H1 (cell line): ENCODE measurements around the gene DAGLA. TPM values are rescaled to one million over a fixed set of nuclear protein-coding genes. Genes with fewer than 3 reads are reported as not detected.

ENCODE experiments used
- CTCF ChIA-PET: fragments of 300-600 bp; sonication (Branson Sonifier 250); formaldehyde crosslinking; loops from one replicate; lab custom pipeline; 2021; ENCODE audit not compliant: partially characterized antibody; lab: Charles Lee
- POLR2A ChIA-PET: fragments of 300-600 bp; sonication (Branson Sonifier 250); formaldehyde crosslinking; loops from one replicate; lab custom pipeline; 2021; ENCODE audit warnings: inconsistent platforms; ENCODE audit not compliant: partially characterized antibody; lab: Charles Lee
- DNase-seq, 2 experiments: peaks; one replicate each; pipeline versions ENCODE4 v3.0.0 to v3.0.0-alpha.2; 2010 to 2022; ENCODE audit warnings: low spot score in 2 of 2, low read depth in 1 of 2, mixed read lengths in 1 of 2
- FAIRE-seq: peaks from 2 replicates; lab custom pipeline; 2011; peaks lifted over from hg19 to GRCh38; lab: Jason Lieb, UNC
- H2AFZ ChIP-seq: 2 replicates; pipeline ENCODE4 v1.8.1; 2012; ENCODE audit warnings: low read length, inconsistent platforms
- H2AK5ac ChIP-seq: 2 replicates; pipeline ENCODE4 v1.6.1; 2013; ENCODE audit warnings: low read depth, low read length
- H2BK120ac ChIP-seq: replicated peaks from 2 replicates; pipeline ENCODE3; 2013; ENCODE audit warnings: low read depth, low read length, inconsistent platforms
- H2BK12ac ChIP-seq: 2 replicates; pipeline ENCODE4 v1.6.1; 2013; ENCODE audit warnings: low read depth, low read length
- H2BK15ac ChIP-seq: 2 replicates; pipeline ENCODE4 v1.6.1; 2013; ENCODE audit warnings: low read length
- H2BK20ac ChIP-seq: 2 replicates; pipeline ENCODE4 v1.6.1; 2013; ENCODE audit warnings: low read length
- H2BK5ac ChIP-seq: 2 replicates; pipeline ENCODE4 v1.6.1; 2013; ENCODE audit warnings: low read depth, low read length
- H3K14ac ChIP-seq: 2 replicates; pipeline ENCODE4 v1.6.1; 2013; ENCODE audit warnings: inconsistent platforms; ENCODE audit not compliant: insufficient read length
- H3K18ac ChIP-seq: 2 replicates; pipeline ENCODE4 v1.6.1; 2013; ENCODE audit warnings: low read length; ENCODE audit errors: extremely low read depth
- H3K23ac ChIP-seq: 2 replicates; pipeline ENCODE4 v1.6.1; 2013; ENCODE audit warnings: inconsistent platforms; ENCODE audit not compliant: insufficient read length
- H3K23me2 ChIP-seq: 2 replicates; pipeline ENCODE4 v1.6.1; 2013; ENCODE audit warnings: low read depth, low read length
- H3K27ac ChIP-seq: 2 replicates; pipeline ENCODE4 v1.6.1; 2011; ENCODE audit warnings: low read depth, low read length, inconsistent platforms
- H3K27me3 ChIP-seq, 4 experiments: replicated peaks in 1 of 4; 1 replicate in 1 of 4; 2 replicates in 3 of 4; pipeline versions ENCODE4 v1.6.1 to v1.8.1; 2011 to 2013; ENCODE audit warnings: low read length in 3 of 4, mild to moderate bottlenecking in 3 of 4, inconsistent platforms in 2 of 4, mixed read lengths in 2 of 4, moderate library complexity in 1 of 4; ENCODE audit not compliant: control insufficient read depth in 3 of 4, insufficient read depth in 3 of 4; ENCODE audit errors: extremely low read depth in 1 of 4
- H3K36me3 ChIP-seq, 4 experiments: 2 replicates each; pipeline versions ENCODE4 v1.6.1 to v1.8.1; 2011 to 2013; ENCODE audit warnings: mild to moderate bottlenecking in 4 of 4, low read length in 3 of 4, moderate library complexity in 2 of 4, control low read depth in 1 of 4, inconsistent platforms in 1 of 4; ENCODE audit not compliant: insufficient read depth in 4 of 4, control insufficient read depth in 2 of 4
- H3K4ac ChIP-seq: replicated peaks from 2 replicates; pipeline ENCODE3; 2013; ENCODE audit warnings: low read length, low read depth, mixed read lengths, inconsistent platforms; ENCODE audit not compliant: insufficient read length
- H3K4me1 ChIP-seq, 4 experiments: replicated peaks in 1 of 4; 1 replicate in 1 of 4; 2 replicates in 3 of 4; pipeline versions ENCODE4 v1.6.1 to v1.8.1; 2011 to 2013; ENCODE audit warnings: low read length in 3 of 4, inconsistent platforms in 2 of 4, mixed read lengths in 1 of 4; ENCODE audit not compliant: insufficient read depth in 4 of 4, control insufficient read depth in 3 of 4
- H3K4me2 ChIP-seq, 2 experiments: 2 replicates each; pipeline versions ENCODE4 v1.6.1 to v1.8.1; 2011 to 2013; ENCODE audit warnings: low read depth in 2 of 2, low read length in 2 of 2, control low read depth in 1 of 2, inconsistent platforms in 1 of 2, mild to moderate bottlenecking in 1 of 2; ENCODE audit not compliant: insufficient read depth in 1 of 2
- H3K4me3 ChIP-seq, 4 experiments: fragments of 200-600, 300-600 bp in 1 of 4; sonication (generic), shearing (Covaris generic), sonication (Bioruptor Twin) in 1 of 4; 2 replicates each; pipeline versions ENCODE4 v1.5.1 to v1.8.1; 2011 to 2016; ENCODE audit warnings: low read length in 4 of 4, low read depth in 3 of 4, control low read depth in 2 of 4, inconsistent platforms in 2 of 4, mild to moderate bottlenecking in 2 of 4, mixed read lengths in 1 of 4, moderate library complexity in 1 of 4; ENCODE audit not compliant: insufficient read depth in 2 of 4; ENCODE audit errors: extremely low read depth in 1 of 4
- H3K56ac ChIP-seq: replicated peaks from 2 replicates; pipeline ENCODE3; 2013; ENCODE audit warnings: low read depth, mild to moderate bottlenecking, mixed read lengths, low read length, inconsistent platforms; ENCODE audit not compliant: insufficient read length
- H3K79me1 ChIP-seq: 2 replicates; pipeline ENCODE4 v1.6.1; 2013; ENCODE audit warnings: low read depth, low read length, control low read depth
- H3K79me2 ChIP-seq, 2 experiments: 2 replicates each; pipeline versions ENCODE4 v1.6.1 to v1.8.1; 2012 to 2013; ENCODE audit warnings: low read length in 2 of 2, mild to moderate bottlenecking in 2 of 2, inconsistent platforms in 1 of 2; ENCODE audit not compliant: insufficient read depth in 2 of 2, control insufficient read depth in 1 of 2
- H3K9ac ChIP-seq, 4 experiments: replicated peaks in 1 of 4; 1 replicate in 1 of 4; 2 replicates in 3 of 4; pipeline versions ENCODE4 v1.6.1 to v1.8.1; 2011 to 2013; ENCODE audit warnings: low read depth in 3 of 4, low read length in 3 of 4, control low read depth in 2 of 4, mild to moderate bottlenecking in 2 of 4, moderate library complexity in 2 of 4, inconsistent platforms in 1 of 4; ENCODE audit errors: extremely low read depth in 1 of 4
- H3K9me3 ChIP-seq, 2 experiments: 2 replicates each; pipeline versions ENCODE4 v1.6.1 to v1.8.1; 2012 to 2013; ENCODE audit warnings: mild to moderate bottlenecking in 2 of 2, moderate library complexity in 2 of 2, control low read depth in 1 of 2, inconsistent platforms in 1 of 2, low read depth in 1 of 2, low read length in 1 of 2, mixed read lengths in 1 of 2; ENCODE audit not compliant: insufficient read depth in 2 of 2
- H4K20me1 ChIP-seq, 2 experiments: replicated peaks in 1 of 2; 2 replicates each; pipeline versions ENCODE3 to v1.8.1; 2011 to 2013; ENCODE audit warnings: inconsistent platforms in 2 of 2, low read length in 2 of 2, mild to moderate bottlenecking in 1 of 2; ENCODE audit not compliant: insufficient read depth in 2 of 2, control insufficient read depth in 1 of 2
- H4K5ac ChIP-seq: 2 replicates; pipeline ENCODE4 v1.6.1; 2013; ENCODE audit warnings: low read length, low read depth, mixed read lengths, inconsistent platforms; ENCODE audit not compliant: insufficient read length
- H4K8ac ChIP-seq: 2 replicates; pipeline ENCODE4 v1.8.0; 2013; ENCODE audit warnings: mild to moderate bottlenecking, moderate library complexity, low read length, inconsistent platforms; ENCODE audit not compliant: insufficient read depth; ENCODE audit errors: extremely low read depth
- H4K91ac ChIP-seq: replicated peaks from 2 replicates; pipeline ENCODE3; 2013; ENCODE audit warnings: low read length, mixed read lengths, inconsistent platforms; ENCODE audit not compliant: insufficient read length
- CBX5 ChIP-seq: fragments of 300-800, 300-1000 bp; sonication (generic); IDR thresholded peaks from 2 replicates; pipeline ENCODE4 v1.7.1; 2016; ENCODE audit warnings: antibody characterized with exemption, low read length, low read depth
- CHD1 ChIP-seq: IDR thresholded peaks from 2 replicates; pipeline ENCODE4 v1.6.1; 2012; ENCODE audit warnings: low read depth, low read length, improper control_type of control experiment
- CREB1 ChIP-seq: IDR thresholded peaks from 2 replicates; pipeline ENCODE4 v1.6.1; 2012; ENCODE audit warnings: inconsistent platforms
- CTBP2 ChIP-seq: IDR thresholded peaks from 2 replicates; pipeline ENCODE4 v1.7.0; 2011; ENCODE audit warnings: borderline replicate concordance, mild to moderate bottlenecking, moderate library complexity, mixed read lengths, low read length; ENCODE audit not compliant: insufficient read depth, insufficient read length
- KDM1A ChIP-seq: fragments of 200-600, 300-600 bp; sonication (generic); IDR thresholded peaks from 2 replicates; pipeline ENCODE4 v1.7.1; 2016; ENCODE audit warnings: mild to moderate bottlenecking, low read length, borderline replicate concordance
- NANOG ChIP-seq: IDR thresholded peaks from 2 replicates; pipeline ENCODE4 v1.6.1; 2011; ENCODE audit warnings: low read length, low read depth, mild to moderate bottlenecking, inconsistent platforms; ENCODE audit not compliant: insufficient read depth, poor library complexity, severe bottlenecking
- RBBP5 ChIP-seq: IDR thresholded peaks from 2 replicates; pipeline ENCODE4 v1.7.1; 2012; ENCODE audit warnings: low read depth, mild to moderate bottlenecking, inconsistent platforms, low read length, moderate library complexity, borderline replicate concordance
- SIX5 ChIP-seq: IDR thresholded peaks from 2 replicates; pipeline ENCODE4 v1.6.1; 2011; ENCODE audit warnings: mild to moderate bottlenecking, low read depth, low read length
- TCF12 ChIP-seq: IDR thresholded peaks from 2 replicates; pipeline ENCODE4 v1.6.1; 2011; ENCODE audit warnings: low read depth, mild to moderate bottlenecking, low read length
- WGBS, 2 experiments: shearing (Covaris generic) in 1 of 2; methylation state at CpG; one replicate each; pipeline versions ENCODE4 v1.1.6 to v1.1.7; 2013 to 2015; ENCODE audit warnings: low lambda C conversion rate in 2 of 2, mixed read lengths in 2 of 2, inconsistent platforms in 1 of 2, low coverage in 1 of 2, missing lambda C conversion rate in 1 of 2; ENCODE audit not compliant: insufficient replicate concordance in 2 of 2, insufficient coverage in 1 of 2, insufficient read length in 1 of 2; ENCODE audit errors: extremely low coverage in 1 of 2, missing lambda C conversion rate in 1 of 2; 5-methylcytosine and 5-hydroxymethylcytosine counted together
- polyA plus RNA-seq, 7 experiments: library from polyadenylated mRNA; depleted of rRNA in 3 of 7; stranded (reverse) in 5 of 7; unstranded in 2 of 7; fragments of >200 nt in 5 of 7; fragments of 200-250 nt in 2 of 7; gene quantifications; 1 replicate in 5 of 7; 2 replicates in 1 of 7; 4 replicates in 1 of 7; pipeline versions ENCODE4 v1.2.1 to v1.2.3, GENCODE V29; 2011 to 2013; ENCODE audit warnings: missing spikeins in 2 of 7, mixed read lengths in 2 of 7
- total RNA-seq: library from RNA; stranded (reverse); fragmentation: NEBNext Ultra II Directional; extraction: Animal tissue kit (Norgen Biotek cat#: 25700); gene quantifications from 2 replicates; pipeline ENCODE4 v1.2.1, GENCODE V29; 2021
- TF ChIP-seq, protein P1 (sequence below): IDR thresholded peaks from 2 replicates; pipeline ENCODE4 v1.6.1; 2012; ENCODE audit warnings: inconsistent platforms
- TF ChIP-seq, protein P2 (sequence below): IDR thresholded peaks from 2 replicates; pipeline ENCODE4 v1.6.1; 2011; ENCODE audit warnings: low read length, improper control_type of control experiment

The DAGLA gene
- total and polyA plus RNA-seq, 2 of the 8 experiments (the other 6 are each of a cell fraction or from before 2014, with no cell fraction given): 3.6 to 6.6 TPM

DNA sequence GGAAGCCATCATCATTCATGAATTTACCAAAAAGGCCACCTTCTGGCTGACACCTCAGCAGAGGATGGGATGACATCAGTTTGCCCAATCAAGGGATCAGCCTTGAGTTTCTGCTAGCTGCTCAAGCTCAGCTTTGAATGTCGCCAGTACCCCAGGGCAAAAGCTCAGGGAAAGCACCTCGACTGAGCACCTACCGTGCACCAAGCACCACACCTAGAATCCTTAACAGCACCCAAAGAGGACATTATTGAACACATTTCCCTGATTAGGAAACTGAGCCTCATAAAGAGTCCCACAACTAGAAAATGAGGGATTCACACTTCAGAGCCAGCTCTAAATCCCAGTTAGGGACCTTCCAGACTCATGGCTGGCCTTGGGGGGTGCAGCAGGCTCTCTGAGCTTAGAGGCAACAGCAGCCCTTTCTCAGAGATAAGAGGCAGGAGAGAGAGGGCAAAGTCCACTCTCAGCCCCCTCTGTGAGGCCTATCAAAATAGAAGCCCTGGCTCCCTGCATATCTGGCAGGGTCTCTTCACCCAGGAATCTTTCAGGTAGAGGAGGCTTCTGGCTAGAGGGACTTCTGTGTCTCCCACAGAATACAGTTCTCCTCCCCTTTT is 13.4 kb upstream of the DAGLA start:
- Histone ChIP-seq H3K4me2 (no peak overlapping the region), H2BK15ac (no peak overlapping the region), H2AK5ac (no peak overlapping the region), H4K5ac (no peak overlapping the region), H3K4ac (no peak overlapping the region), H3K9me3 (no peaks in the 10 kb centered on the region), H3K14ac (no peak overlapping the region), H3K27me3 (no peaks in the 10 kb centered on the region; a peak in 1 of 7 replicates), H3K4me1 (peaks cover 0 to 3% (median under 1%) of the 10 kb centered on the region in 4 experiments; a peak in 2 of 7 replicates), H3K27ac (no peak overlapping the region), H3K23me2 (0 out of 2 replicates have a peak, but pooled peaks cover 1% of the 10 kb centered on the region), H3K18ac (no peak overlapping the region), H3K9ac (no peak overlapping the region), H2AFZ (no peak overlapping the region), H3K79me1 (no peaks in the 10 kb centered on the region), H4K20me1 (no peaks in the 10 kb centered on the region), H3K23ac (no peak overlapping the region), H2BK12ac (no peak overlapping the region), H2BK20ac (no peak overlapping the region), H3K4me3 (no peak overlapping the region), H2BK5ac (no peak overlapping the region), H3K79me2 (no peaks in the 10 kb centered on the region), H3K56ac (no peak overlapping the region), H2BK120ac (no peak overlapping the region), H3K36me3 (no peaks in the 10 kb centered on the region), H4K91ac (no peak overlapping the region), H4K8ac (no peak overlapping the region)
- POLR2A ChIA-PET: interaction anchor here (0.9 to 2.1 kb wide), 6 partner anchors 9 to 81 kb away, joined by 3 to 4 read pairs (median 3); no protein-coding TSS in a partner anchor
- CTCF ChIA-PET: interaction anchor here (1.0 to 5.1 kb wide), 22 partner anchors 9 to 280 kb away, joined by 3 to 27 read pairs (median 5); no protein-coding TSS in a partner anchor
- 91% methylated on average over 3 of the region's 3 CpGs; no CpG with 5 or more reads in 1 of the 2 experiments for WGBS, 2 experiments
- DNase-seq (no peak), FAIRE-seq (no peak)
- TF ChIP-seq CREB1 (no peak), NANOG (no peak), TCF12 (no peak), CBX5 (no peak), KDM1A (no peak), CTBP2 (no peak), SIX5 (no peak), CHD1 (no peak), RBBP5 (no peak)
- TF ChIP-seq, protein P1, sequence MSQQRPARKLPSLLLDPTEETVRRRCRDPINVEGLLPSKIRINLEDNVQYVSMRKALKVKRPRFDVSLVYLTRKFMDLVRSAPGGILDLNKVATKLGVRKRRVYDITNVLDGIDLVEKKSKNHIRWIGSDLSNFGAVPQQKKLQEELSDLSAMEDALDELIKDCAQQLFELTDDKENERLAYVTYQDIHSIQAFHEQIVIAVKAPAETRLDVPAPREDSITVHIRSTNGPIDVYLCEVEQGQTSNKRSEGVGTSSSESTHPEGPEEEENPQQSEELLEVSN: no peak
- TF ChIP-seq, protein P2, sequence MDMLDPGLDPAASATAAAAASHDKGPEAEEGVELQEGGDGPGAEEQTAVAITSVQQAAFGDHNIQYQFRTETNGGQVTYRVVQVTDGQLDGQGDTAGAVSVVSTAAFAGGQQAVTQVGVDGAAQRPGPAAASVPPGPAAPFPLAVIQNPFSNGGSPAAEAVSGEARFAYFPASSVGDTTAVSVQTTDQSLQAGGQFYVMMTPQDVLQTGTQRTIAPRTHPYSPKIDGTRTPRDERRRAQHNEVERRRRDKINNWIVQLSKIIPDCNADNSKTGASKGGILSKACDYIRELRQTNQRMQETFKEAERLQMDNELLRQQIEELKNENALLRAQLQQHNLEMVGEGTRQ: no peak
